B cell (primary cell): Measurements from ENCODE around the gene SLC6A2. TPM values are rescaled to one million over a fixed set of nuclear protein-coding genes. Genes with fewer than 3 reads are reported as not detected.

ENCODE experiments used
- ATAC-seq: fragments of 200-7000 bp; cut with Tn5 transposase; one replicate; pipeline ENCODE4 v1.10.0; 2021; ENCODE audit warnings: low read depth, mild to moderate bottlenecking, moderate number of reproducible peaks, moderate library complexity
- CTCF ChIA-PET: fragments of 350-600 bp; sonication (Branson Sonifier 250); formaldehyde crosslinking; loops from one replicate; lab custom pipeline; 2021; ENCODE audit warnings: antibody characterized with exemption, inconsistent platforms; lab: Charles Lee
- POLR2A ChIA-PET: fragments of 350-600 bp; sonication (Branson Sonifier 250); formaldehyde crosslinking; loops from one replicate; lab custom pipeline; 2021; ENCODE audit warnings: antibody characterized with exemption; lab: Charles Lee
- DNase-seq: peaks from one replicate; pipeline ENCODE4 v3.0.0; 2013
- H2AFZ ChIP-seq: 2 replicates; pipeline ENCODE4 v1.6.1; 2012; ENCODE audit warnings: mild to moderate bottlenecking, low read depth, low read length; ENCODE audit not compliant: insufficient read depth, poor library complexity, severe bottlenecking
- H3K27ac ChIP-seq, 2 donors: 1 replicate in 1 of 2; 2 replicates in 1 of 2; pipeline ENCODE4 v1.5.1; 2012 to 2013; ENCODE audit warnings: low read length in 2 of 2, mild to moderate bottlenecking in 2 of 2, moderate library complexity in 1 of 2
- H3K27me3 ChIP-seq, 4 experiments: fragments of 200-600 bp in 1 of 4; sonication (generic) in 1 of 4; replicated peaks in 1 of 4; 1 replicate in 2 of 4; 2 replicates in 2 of 4; pipeline versions ENCODE4 v1.6.1 to v1.7.0; 2013 to 2016; ENCODE audit warnings: low read length in 3 of 4, mild to moderate bottlenecking in 2 of 4, mixed read lengths in 1 of 4, moderate library complexity in 1 of 4; ENCODE audit not compliant: insufficient read depth in 4 of 4, control insufficient read depth in 3 of 4; ENCODE audit errors: control extremely low read depth in 1 of 4
- H3K36me3 ChIP-seq, 2 experiments: replicated peaks in 1 of 2; 1 replicate in 1 of 2; 2 replicates in 1 of 2; pipeline versions ENCODE4 v1.6.1 to v1.7.1; 2013; ENCODE audit warnings: low read length in 1 of 2; ENCODE audit not compliant: insufficient read depth in 2 of 2, control insufficient read depth in 1 of 2; ENCODE audit errors: control extremely low read depth in 1 of 2, extremely low read depth in 1 of 2
- H3K4me1 ChIP-seq, 2 donors: fragments of 200-600 bp in 1 of 2; sonication (generic) in 1 of 2; 1 replicate in 1 of 2; 2 replicates in 1 of 2; pipeline versions ENCODE4 v1.5.1 to v1.6.1; 2013 to 2017; ENCODE audit warnings: low read length in 2 of 2; ENCODE audit not compliant: control insufficient read depth in 2 of 2, insufficient read depth in 2 of 2
- H3K4me2 ChIP-seq: replicated peaks from 2 replicates; pipeline ENCODE3; 2012; ENCODE audit warnings: mild to moderate bottlenecking, low read depth, low read length; ENCODE audit not compliant: poor library complexity, severe bottlenecking
- H3K4me3 ChIP-seq, 5 experiments: fragments of 200-600 bp in 1 of 5; sonication (generic) in 1 of 5; 1 replicate in 3 of 5; 2 replicates in 2 of 5; pipeline versions ENCODE4 v1.5.1 to v1.7.0; 2011 to 2016; ENCODE audit warnings: low read length in 4 of 5, mild to moderate bottlenecking in 4 of 5, low read depth in 2 of 5, control low read depth in 1 of 5, moderate library complexity in 1 of 5; ENCODE audit not compliant: insufficient read depth in 1 of 5; ENCODE audit errors: control extremely low read depth in 1 of 5, extremely low read depth in 1 of 5
- H3K79me2 ChIP-seq: fragments of 200-600 bp; sonication (generic); one replicate; pipeline ENCODE4 v1.6.0; 2016; ENCODE audit warnings: low read length; ENCODE audit not compliant: control insufficient read depth, insufficient read depth
- H3K9ac ChIP-seq: fragments of 200-600 bp; sonication (generic); 2 replicates; pipeline ENCODE4 v1.6.1; 2017; ENCODE audit warnings: mild to moderate bottlenecking, low read length, moderate library complexity
- H3K9me3 ChIP-seq, 3 donors: one replicate each; pipeline versions ENCODE4 v1.6.1 to v1.7.1; 2013; ENCODE audit warnings: low read length in 2 of 3; ENCODE audit not compliant: control insufficient read depth in 2 of 3, insufficient read depth in 1 of 3; ENCODE audit errors: control extremely low read depth in 1 of 3
- H4K20me1 ChIP-seq: 2 replicates; pipeline ENCODE4 v1.6.0; 2012; ENCODE audit warnings: mild to moderate bottlenecking, low read length; ENCODE audit not compliant: insufficient read depth, control insufficient read depth, poor library complexity, severe bottlenecking
- H3K27ac Mint-ChIP-seq: one replicate; pipeline ENCODE4 v1.8.0; 2021; ENCODE audit warnings: mixed read lengths
- H3K27me3 Mint-ChIP-seq: one replicate; pipeline ENCODE4 v1.8.0; 2021; ENCODE audit warnings: mixed read lengths
- H3K4me1 Mint-ChIP-seq: one replicate; pipeline ENCODE4 v1.8.0; 2021; ENCODE audit warnings: mixed read lengths
- H3K4me3 Mint-ChIP-seq: one replicate; pipeline ENCODE4 v1.8.0; 2021; ENCODE audit warnings: mixed read lengths
- H3K9me3 Mint-ChIP-seq: one replicate; pipeline ENCODE4 v1.8.0; 2022; ENCODE audit warnings: mixed read lengths; ENCODE audit not compliant: insufficient read depth
- CTCF ChIP-seq: fragments of 200-600 bp; IDR thresholded peaks from one replicate; pipeline ENCODE4 v1.8.0; 2022; ENCODE audit warnings: antibody characterized with exemption, mild to moderate bottlenecking
- EZH2 ChIP-seq: IDR thresholded peaks from 2 replicates; pipeline ENCODE4 v1.6.1; 2012; ENCODE audit warnings: borderline replicate concordance, low read depth, mild to moderate bottlenecking, moderate library complexity, low read length; ENCODE audit not compliant: insufficient read depth, poor library complexity, severe bottlenecking
- WGBS: methylation state at CpG from one replicate; pipeline ENCODE4 v1.1.5; 2013; ENCODE audit warnings: missing lambda C conversion rate; ENCODE audit not compliant: insufficient coverage; 5-methylcytosine and 5-hydroxymethylcytosine counted together
- intact Hi-C: fragments of 100-400 bp; cut with micrococcal nuclease; formaldehyde crosslinking; loops from one replicate; pipeline ENCODE4 v1.10.0; 2022
- polyA plus RNA-seq: library from polyadenylated mRNA; depleted of rRNA; stranded (reverse); fragments of >200 nt; gene quantifications from 2 replicates; pipeline ENCODE4 v1.2.3, GENCODE V29; 2012
- total RNA-seq, 2 donors: library from RNA; stranded (reverse); fragments of 120-200 nt in 1 of 2; gene quantifications; 1 replicate in 1 of 2; 2 replicates in 1 of 2; pipeline versions ENCODE4 v1.2.3 to v1.2.4, GENCODE V29; 2013 to 2022

Gene SLC6A2
- total and polyA plus RNA-seq, 2 donors (not counting 1 experiment from before 2014, with no cell fraction given): not detected

- WGBS: 73% methylated on average over 3 of the region's 4 CpGs
- no peak overlapping the region for H3K4me2 ChIP-seq
Measured at GRCh38 chr16:55736671-55737070, 80.9 kb downstream of the SLC6A2 start.

GRCh38 chr16:55737318-55737717 is 81.5 kb downstream of the SLC6A2 start:
- ATAC-seq (no peak), DNase-seq (no peak)
- Mint-ChIP-seq H3K4me3 (no peak overlapping the region), H3K4me1 (no peaks in the 10 kb centered on the region), H3K27me3 (peaks cover 11% of the 10 kb centered on the region), H3K9me3 (no peaks in the 10 kb centered on the region), H3K27ac (no peak overlapping the region)
- 64% methylated on average over 2 of the region's 3 CpGs for WGBS
- H3K4me1 ChIP-seq: no peaks in the 10 kb centered on the region
- intact Hi-C loops: no loop called here
- ChIA-PET CTCF (no interaction called here), POLR2A (no interaction called here)
- H2AFZ ChIP-seq: no peak overlapping the region
- no peaks in the 10 kb centered on the region for H4K20me1 ChIP-seq
- no peak overlapping the region for H3K4me2 ChIP-seq
- peaks cover 0 to 2% (median 0%) of the 10 kb centered on the region in 4 experiments for H3K27me3 ChIP-seq
- H3K79me2 ChIP-seq: no peaks in the 10 kb centered on the region
- H3K9me3 ChIP-seq: no peaks in the 10 kb centered on the region
- no peak overlapping the region for H3K27ac ChIP-seq
- H3K9ac ChIP-seq: no peak overlapping the region
- no peak overlapping the region for H3K4me3 ChIP-seq
- no peaks in the 10 kb centered on the region for H3K36me3 ChIP-seq
- TF ChIP-seq CTCF (no peak), EZH2 (no peak)

More at GRCh38 chr16:55736671-55737070, 80.9 kb downstream of the SLC6A2 start:
- intact Hi-C loops: no loop called here
- H3K27me3 Mint-ChIP-seq: peaks cover 14% of the 10 kb centered on the region
- Histone ChIP-seq H2AFZ (no peak overlapping the region), H3K36me3 (no peaks in the 10 kb centered on the region), H3K27me3 (peaks cover 0 to 2% (median 0%) of the 10 kb centered on the region in 4 experiments), H3K27ac (no peak overlapping the region), H3K4me1 (no peaks in the 10 kb centered on the region), H3K9ac (no peak overlapping the region), H3K9me3 (no peaks in the 10 kb centered on the region), H3K4me3 (no peak overlapping the region), H3K79me2 (no peaks in the 10 kb centered on the region), H4K20me1 (no peaks in the 10 kb centered on the region)
- ATAC-seq (no peak), DNase-seq (no peak)
- CTCF ChIA-PET: no interaction called here
- H3K4me1 Mint-ChIP-seq: no peaks in the 10 kb centered on the region
- H3K4me3 Mint-ChIP-seq: no peak overlapping the region
- no peak for TF ChIP-seq CTCF
- H3K9me3 Mint-ChIP-seq: no peaks in the 10 kb centered on the region
- POLR2A ChIA-PET: no interaction called here
- no peak overlapping the region for H3K27ac Mint-ChIP-seq
